Endothelial cell of umbilical vein (primary cell): ENCODE results near the gene PROZ.

Experiments
- CTCF ChIP-seq, 2 donors: IDR thresholded peaks; 1 replicate in 1 of 2; 2 replicates in 1 of 2; pipeline ENCODE4 v1.5.1; 2011; ENCODE audit warnings: low read length in 2 of 2, mild to moderate bottlenecking in 2 of 2, moderate library complexity in 2 of 2, control low read depth in 1 of 2, inconsistent platforms in 1 of 2, low read depth in 1 of 2; ENCODE audit not compliant: insufficient read depth in 1 of 2; ENCODE audit errors: extremely low read depth in 1 of 2
- EZH2 ChIP-seq: IDR thresholded peaks from 2 replicates; pipeline ENCODE4 v1.6.1; 2012; ENCODE audit warnings: borderline replicate concordance, low read depth, mild to moderate bottlenecking, moderate library complexity, low read length, inconsistent platforms; ENCODE audit not compliant: severe bottlenecking
- MYC ChIP-seq: IDR thresholded peaks from one replicate; pipeline ENCODE4 v1.6.1; 2011; ENCODE audit warnings: mild to moderate bottlenecking, low read depth, low read length
- POLR2A ChIP-seq: IDR thresholded peaks from 2 replicates; pipeline ENCODE4 v1.6.1; 2012; ENCODE audit warnings: low read depth, mild to moderate bottlenecking, control low read depth, low read length

DNA sequence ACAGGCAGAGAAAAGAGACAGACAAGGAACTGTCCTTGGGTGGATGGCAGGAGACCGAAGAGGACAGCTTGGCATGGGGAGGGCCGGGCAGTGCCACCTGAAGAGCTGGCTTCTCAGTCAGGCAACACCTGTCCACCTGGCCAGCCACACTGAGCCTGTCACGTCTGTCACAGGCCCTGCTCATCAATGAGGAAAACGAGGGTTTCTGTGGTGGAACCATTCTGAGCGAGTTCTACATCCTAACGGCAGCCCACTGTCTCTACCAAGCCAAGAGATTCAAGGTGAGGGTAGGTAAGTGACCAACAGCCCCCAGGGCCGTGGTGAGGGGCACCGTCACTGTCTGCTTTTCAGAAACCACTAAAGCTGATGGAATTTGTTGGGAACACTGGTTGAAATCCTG lies 11.2 kb upstream of the PROZ start:
- TF ChIP-seq POLR2A (no peak), MYC (no peak), CTCF (IDR thresholded peaks at IDR 0.05; ENCODE audit: extremely low read depth in 1 of 2, insufficient read depth in 1 of 2, low read depth in 1 of 2, low read length in 2 of 2) (no peak), EZH2 (no peak)
